Peyer's patch (tissue), 4 donors: ENCODE data around the gene HNRNPU.

ENCODE experiments used
- CTCF ChIP-seq, 6 experiments: fragments of 450-650 bp in 4 of 6; fragments of 200-600 bp in 2 of 6; sonication (generic) in 1 of 6; IDR thresholded peaks; one replicate each; pipeline ENCODE4 v1.5.1; 2017 to 2019; ENCODE audit warnings: antibody characterized with exemption in 6 of 6, mild to moderate bottlenecking in 3 of 6, moderate library complexity in 1 of 6
- POLR2A ChIP-seq, 2 donors: fragments of 450-650 bp; IDR thresholded peaks; one replicate each; pipeline ENCODE4 v1.5.1; 2017; ENCODE audit warnings: antibody characterized with exemption in 2 of 2, mild to moderate bottlenecking in 2 of 2, moderate library complexity in 2 of 2

- TF ChIP-seq CTCF (IDR thresholded peaks at IDR 0.05) (no peak), POLR2A (IDR thresholded peaks at IDR 0.05) (no peak)
Observed at GRCh38 chr1:244810221-244810620, 54.1 kb downstream of the HNRNPU start.
